Peyer's patch (tissue), 4 donors: ENCODE results near the gene DHRS9. TPM values are rescaled to one million over a fixed set of nuclear protein-coding genes. Genes with fewer than 3 reads are reported as not detected.
A peak's percentile ranks its signal among the peaks of the same experiment; 100 is the strongest.

Experiments used
- DNase-seq, 3 donors: peaks; one replicate each; pipeline ENCODE4 v3.0.0-alpha.2; 2017 to 2019
- H3K27ac ChIP-seq, 4 donors: fragments of 200-600 bp; sonication (generic); one replicate each; pipeline ENCODE4 v1.5.1; 2016 to 2019
- H3K27me3 ChIP-seq, 2 donors: fragments of 200-600 bp; sonication (generic); one replicate each; pipeline ENCODE4 v1.5.1; 2019
- H3K36me3 ChIP-seq, 3 donors: fragments of 200-600 bp; sonication (generic); one replicate each; pipeline ENCODE4 v1.5.1; 2016 to 2019
- H3K4me1 ChIP-seq, 4 donors: fragments of 200-600 bp; sonication (generic); one replicate each; pipeline ENCODE4 v1.5.1; 2016 to 2019
- H3K4me3 ChIP-seq, 4 donors: fragments of 200-600 bp; sonication (generic); 1 replicate in 3 of 4; 2 replicates in 1 of 4; pipeline ENCODE4 v1.5.1; 2016 to 2019; ENCODE audit warnings: mild to moderate bottlenecking in 1 of 4
- H3K9me3 ChIP-seq, 4 donors: fragments of 200-600 bp; sonication (generic); one replicate each; pipeline ENCODE4 v1.5.1; 2016 to 2019; ENCODE audit warnings: mild to moderate bottlenecking in 1 of 4
- POLR2A ChIP-seq, 2 donors: fragments of 450-650 bp; IDR thresholded peaks; one replicate each; pipeline ENCODE4 v1.5.1; 2017; ENCODE audit warnings: antibody characterized with exemption in 2 of 2, mild to moderate bottlenecking in 2 of 2, moderate library complexity in 2 of 2
- total RNA-seq, 4 donors: library from RNA; depleted of rRNA; stranded (reverse); fragments of >200 nt; gene quantifications; one replicate each; pipeline ENCODE4 v1.1.0, GENCODE V29; 2016
- TF ChIP-seq, protein P1 (sequence below), 6 experiments: fragments of 450-650 bp in 4 of 6; fragments of 200-600 bp in 2 of 6; sonication (generic) in 1 of 6; IDR thresholded peaks; one replicate each; pipeline ENCODE4 v1.5.1; 2017 to 2019; ENCODE audit warnings: antibody characterized with exemption in 6 of 6, mild to moderate bottlenecking in 3 of 6, moderate library complexity in 1 of 6

Gene DHRS9
- 10 to 100 TPM in 1 of 4 donors, 1 to 10 TPM in 3; 5.7 to 10.2 (median 6.6) TPM for total RNA-seq

GRCh38 chr2:169069341-169069740 is at the start of gene DHRS9:
TSS of gene DHRS9 (plus strand) at chr2:169069563. CDS start at chr2:169081582, 12,019 bp downstream.
- Histone ChIP-seq H3K27me3 (no peaks in the 10 kb centered on the region), H3K4me1 (no peaks in the 10 kb centered on the region), H3K9me3 (no peaks in the 10 kb centered on the region), H3K27ac (no peak within 1 kb of the TSS), H3K36me3 (no peaks in the 10 kb centered on the region), H3K4me3 (no peak within 1 kb of the TSS)
- no peak for TF ChIP-seq POLR2A (IDR thresholded peaks at IDR 0.05)
- TF ChIP-seq, protein P1, sequence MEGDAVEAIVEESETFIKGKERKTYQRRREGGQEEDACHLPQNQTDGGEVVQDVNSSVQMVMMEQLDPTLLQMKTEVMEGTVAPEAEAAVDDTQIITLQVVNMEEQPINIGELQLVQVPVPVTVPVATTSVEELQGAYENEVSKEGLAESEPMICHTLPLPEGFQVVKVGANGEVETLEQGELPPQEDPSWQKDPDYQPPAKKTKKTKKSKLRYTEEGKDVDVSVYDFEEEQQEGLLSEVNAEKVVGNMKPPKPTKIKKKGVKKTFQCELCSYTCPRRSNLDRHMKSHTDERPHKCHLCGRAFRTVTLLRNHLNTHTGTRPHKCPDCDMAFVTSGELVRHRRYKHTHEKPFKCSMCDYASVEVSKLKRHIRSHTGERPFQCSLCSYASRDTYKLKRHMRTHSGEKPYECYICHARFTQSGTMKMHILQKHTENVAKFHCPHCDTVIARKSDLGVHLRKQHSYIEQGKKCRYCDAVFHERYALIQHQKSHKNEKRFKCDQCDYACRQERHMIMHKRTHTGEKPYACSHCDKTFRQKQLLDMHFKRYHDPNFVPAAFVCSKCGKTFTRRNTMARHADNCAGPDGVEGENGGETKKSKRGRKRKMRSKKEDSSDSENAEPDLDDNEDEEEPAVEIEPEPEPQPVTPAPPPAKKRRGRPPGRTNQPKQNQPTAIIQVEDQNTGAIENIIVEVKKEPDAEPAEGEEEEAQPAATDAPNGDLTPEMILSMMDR (IDR thresholded peaks at IDR 0.05) = no peak
- peak in 1 of 3 donors; percentile 54 for DNase-seq

DNA sequence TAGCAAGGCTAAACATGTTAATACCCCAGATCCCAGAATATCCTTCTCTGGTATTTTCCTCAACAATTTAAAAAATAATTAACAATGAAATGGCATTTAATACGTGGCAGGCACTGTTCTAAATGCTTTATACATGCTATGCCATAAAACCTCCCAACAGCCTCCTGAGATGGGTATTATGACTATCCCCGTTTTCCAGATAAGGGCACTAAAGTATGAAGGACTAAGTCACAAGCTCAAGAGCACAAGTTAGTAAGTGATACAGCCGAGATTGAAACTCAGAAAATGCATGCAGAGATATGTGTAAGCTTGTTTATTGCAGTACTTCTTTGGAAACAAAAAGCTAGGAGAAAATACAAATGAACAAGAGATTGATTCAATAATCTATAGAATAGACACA is 46.2 kb upstream of the DHRS9 start:
- DNase-seq = no peak
- no peaks in the 10 kb centered on the region for H3K27me3 ChIP-seq
- TF ChIP-seq, protein P1 (IDR thresholded peaks at IDR 0.05) = no peak
- no peak for TF ChIP-seq POLR2A (IDR thresholded peaks at IDR 0.05)
- H3K4me1 ChIP-seq = no peaks in the 10 kb centered on the region
- no peaks in the 10 kb centered on the region for H3K9me3 ChIP-seq
- H3K27ac ChIP-seq = no peak overlapping the region
- H3K4me3 ChIP-seq = no peak overlapping the region
- H3K36me3 ChIP-seq = no peaks in the 10 kb centered on the region

DNA sequence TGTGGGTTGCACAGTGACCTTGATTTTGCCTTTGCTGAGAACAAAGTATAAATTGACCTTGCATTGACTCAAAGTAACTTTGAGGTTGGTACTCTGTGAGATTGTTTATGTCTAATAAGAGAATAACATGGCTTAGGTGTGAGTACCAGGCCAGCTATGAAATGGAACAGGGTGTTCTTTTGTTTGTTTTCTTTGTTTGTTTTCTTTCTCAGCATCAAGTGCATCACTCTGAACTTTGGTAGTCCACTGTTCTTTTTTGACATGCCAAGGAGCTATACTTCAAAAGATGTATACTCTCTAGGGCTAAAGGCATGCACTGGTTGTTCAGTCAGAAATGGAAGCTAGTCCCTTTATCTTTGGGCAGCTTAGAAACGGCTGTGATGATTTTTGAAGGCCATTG is 43.3 kb upstream of the DHRS9 start:
- H3K36me3 ChIP-seq = no peaks in the 10 kb centered on the region
- no peak overlapping the region for H3K4me3 ChIP-seq
- no peaks in the 10 kb centered on the region for H3K27me3 ChIP-seq
- DNase-seq = no peak
- TF ChIP-seq, protein P1 (IDR thresholded peaks at IDR 0.05) = no peak
- no peak for TF ChIP-seq POLR2A (IDR thresholded peaks at IDR 0.05)
- H3K9me3 ChIP-seq = no peaks in the 10 kb centered on the region
- H3K4me1 ChIP-seq = no peaks in the 10 kb centered on the region
- no peak overlapping the region for H3K27ac ChIP-seq

- H3K36me3 ChIP-seq = no peaks in the 10 kb centered on the region
- no peaks in the 10 kb centered on the region for H3K4me1 ChIP-seq
- no peak overlapping the region for H3K27ac ChIP-seq
- H3K9me3 ChIP-seq = no peaks in the 10 kb centered on the region
- no peak overlapping the region for H3K4me3 ChIP-seq
- no peaks in the 10 kb centered on the region for H3K27me3 ChIP-seq
- TF ChIP-seq, protein P1 (IDR thresholded peaks at IDR 0.05) = no peak
- TF ChIP-seq POLR2A (IDR thresholded peaks at IDR 0.05) = no peak
- no peak for DNase-seq
Observed at GRCh38 chr2:169027234-169027633, 42.1 kb upstream of the DHRS9 start.

- no peaks in the 10 kb centered on the region for H3K4me1 ChIP-seq
- TF ChIP-seq, protein P1 (IDR thresholded peaks at IDR 0.05) = no peak
- TF ChIP-seq POLR2A (IDR thresholded peaks at IDR 0.05) = no peak
- H3K27ac ChIP-seq = no peak overlapping the region
- no peaks in the 10 kb centered on the region for H3K9me3 ChIP-seq
- no peak for DNase-seq
- no peaks in the 10 kb centered on the region for H3K36me3 ChIP-seq
- H3K27me3 ChIP-seq = no peaks in the 10 kb centered on the region
- H3K4me3 ChIP-seq = no peak overlapping the region
Observed at GRCh38 chr2:169029341-169029740, 40.0 kb upstream of the DHRS9 start.

DNA sequence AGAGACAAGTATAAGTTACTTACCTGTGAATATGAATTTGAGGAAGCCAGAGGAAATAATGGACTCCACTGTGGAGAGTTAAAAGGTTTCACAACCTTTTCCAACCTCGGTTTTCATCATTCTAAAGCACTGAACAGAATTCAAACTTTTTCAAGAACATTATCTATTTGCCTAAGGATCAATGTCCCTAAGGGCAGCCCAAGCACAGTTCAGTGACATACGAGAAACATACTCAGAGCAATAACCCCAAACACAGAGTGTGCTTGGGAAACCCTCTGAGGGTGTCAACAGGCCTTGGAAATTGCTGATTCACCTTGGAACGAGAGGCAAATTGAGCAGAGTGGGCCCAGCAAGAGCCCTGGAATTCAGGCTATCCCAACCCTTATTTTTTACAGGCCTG is 38.2 kb upstream of the DHRS9 start, which contains the start of gene ABCB11:
TSS of gene ABCB11 (minus strand) at position 123 of the 400 bp plus-strand sequence. CDS start 13,199 bp downstream, outside the sequence.
- TF ChIP-seq POLR2A (IDR thresholded peaks at IDR 0.05) = no peak
- TF ChIP-seq, protein P1 (IDR thresholded peaks at IDR 0.05) = no peak
- Histone ChIP-seq H3K27ac (no peak within 1 kb of the TSS), H3K36me3 (no peaks in the 10 kb centered on the region), H3K9me3 (no peaks in the 10 kb centered on the region), H3K4me1 (no peaks in the 10 kb centered on the region), H3K27me3 (no peaks in the 10 kb centered on the region), H3K4me3 (no peak within 1 kb of the TSS)
- DNase-seq = no peak
